Body of pancreas (tissue), 4 donors: ENCODE data around the gene AHI1. TPM values are rescaled to one million over a fixed set of nuclear protein-coding genes. Genes with fewer than 3 reads are reported as not detected.

Source experiments
- ATAC-seq: fragments of 150-250 bp; one replicate; pipeline ENCODE4 v1.9.1; 2016
- DNase-seq, 4 donors: peaks; one replicate each; pipeline ENCODE4 v3.0.0-alpha.2; 2019
- H3K27ac ChIP-seq, 4 donors: fragments of 200-600 bp; sonication (generic); 1 replicate in 3 of 4; 2 replicates in 1 of 4; pipeline versions ENCODE4 v1.5.1 to v1.6.1; 2016 to 2019; ENCODE audit warnings: mild to moderate bottlenecking in 1 of 4, mixed read lengths in 1 of 4, moderate library complexity in 1 of 4
- H3K27me3 ChIP-seq, 2 donors: fragments of 200-600 bp; sonication (generic); one replicate each; pipeline ENCODE4 v1.6.0; 2016; ENCODE audit warnings: mild to moderate bottlenecking in 1 of 2
- H3K36me3 ChIP-seq, 2 donors: fragments of 200-600 bp; sonication (generic); replicated peaks in 1 of 2; 2 replicates each; pipeline ENCODE4 v1.5.1; 2016; ENCODE audit warnings: low read depth in 2 of 2; ENCODE audit not compliant: insufficient read depth in 1 of 2
- H3K4me1 ChIP-seq: fragments of 200-600 bp; sonication (generic); one replicate; pipeline ENCODE4 v1.6.0; 2016
- H3K4me3 ChIP-seq, 2 donors: fragments of 200-600 bp; sonication (generic); 1 replicate in 1 of 2; 2 replicates in 1 of 2; pipeline ENCODE4 v1.5.1; 2016 to 2019
- H3K9me3 ChIP-seq, 3 donors: fragments of 200-600 bp; sonication (generic); 1 replicate in 2 of 3; 2 replicates in 1 of 3; pipeline ENCODE4 v1.5.1; 2016
- CTCF ChIP-seq, 7 experiments: fragments of 450-650 bp in 4 of 7; fragments of 200-600 bp in 3 of 7; sonication (generic) in 3 of 7; IDR thresholded peaks; one replicate each; pipeline ENCODE4 v1.5.1; 2016 to 2019; ENCODE audit warnings: antibody characterized with exemption in 7 of 7
- POLR2A ChIP-seq, 3 donors: fragments of 450-650 bp; IDR thresholded peaks; one replicate each; pipeline ENCODE4 v1.6.1; 2016; ENCODE audit warnings: antibody characterized with exemption in 3 of 3, mild to moderate bottlenecking in 2 of 3
- WGBS, 2 donors: methylation state at CpG; one replicate each; pipeline ENCODE4 v1.1.5; 2017; 5-methylcytosine and 5-hydroxymethylcytosine counted together
- intact Hi-C: fragments of 100-400 bp; cut with DNase I; formaldehyde crosslinking; loops from one replicate; pipeline ENCODE4 v1.15.1; 2023
- total RNA-seq, 2 donors: library from RNA; depleted of rRNA; stranded (reverse); fragments of >200 nt; gene quantifications; one replicate each; pipeline ENCODE4 v1.1.0, GENCODE V29; 2016

Gene AHI1
- total RNA-seq, 2 donors from 2014 or later: 20.2 to 107 TPM

- intact Hi-C loops: no loop called here
- 78 to 89% methylated on average over 2 of the region's 2 CpGs for WGBS, 2 donors
- Histone ChIP-seq H3K27ac (no peak overlapping the region), H3K27me3 (no peaks in the 10 kb centered on the region), H3K9me3 (no peaks in the 10 kb centered on the region), H3K36me3 (no peaks in the 10 kb centered on the region), H3K4me1 (no peaks in the 10 kb centered on the region), H3K4me3 (no peak overlapping the region)
- DNase-seq (no peak), ATAC-seq (no peak)
- TF ChIP-seq CTCF (IDR thresholded peaks at IDR 0.05) (no peak), POLR2A (IDR thresholded peaks at IDR 0.05) (no peak)
These were observed 239.7 kb downstream of the AHI1 start for GRCh38 chr6:135257631-135258405.

GRCh38 chr6:135256866-135257265 is 240.7 kb downstream of the AHI1 start:
- ATAC-seq: no peak
- WGBS, 2 donors: 72 to 77% methylated on average over 4 of the region's 4 CpGs
- TF ChIP-seq POLR2A (IDR thresholded peaks at IDR 0.05) (no peak), CTCF (IDR thresholded peaks at IDR 0.05) (no peak)

GRCh38 chr6:135254471-135254870 is 243.1 kb downstream of the AHI1 start:
- TF ChIP-seq POLR2A (IDR thresholded peaks at IDR 0.05) (no peak), CTCF (IDR thresholded peaks at IDR 0.05) (no peak)
- Histone ChIP-seq H3K4me1 (no peaks in the 10 kb centered on the region), H3K9me3 (no peaks in the 10 kb centered on the region), H3K4me3 (no peak overlapping the region), H3K36me3 (no peaks in the 10 kb centered on the region), H3K27ac (no peak overlapping the region), H3K27me3 (no peaks in the 10 kb centered on the region)
- 73 to 75% methylated on average over 1 of the region's 1 CpG for WGBS, 2 donors
- no peak for DNase-seq
- intact Hi-C loops: no loop called here
- no peak for ATAC-seq

More at GRCh38 chr6:135256866-135257265, 240.7 kb downstream of the AHI1 start:
- Histone ChIP-seq H3K27ac (no peak overlapping the region), H3K9me3 (no peaks in the 10 kb centered on the region), H3K4me1 (no peaks in the 10 kb centered on the region), H3K4me3 (no peak overlapping the region), H3K36me3 (no peaks in the 10 kb centered on the region), H3K27me3 (no peaks in the 10 kb centered on the region)
- DNase-seq: no peak
- intact Hi-C loops: no loop called here

- WGBS, 2 donors: 41 to 52% methylated on average over 8 to 13 of the region's 13 CpGs
- DNase-seq (peak in 2 of 4 donors; percentile 16 to 40), ATAC-seq (no peak)
- intact Hi-C loops: no loop called here
- no peaks in the 10 kb centered on the region for H3K9me3 ChIP-seq
- no peak overlapping the region for H3K27ac ChIP-seq
- no peaks in the 10 kb centered on the region for H3K27me3 ChIP-seq
- H3K4me1 ChIP-seq: no peaks in the 10 kb centered on the region
- TF ChIP-seq POLR2A (IDR thresholded peaks at IDR 0.05) (no peak), CTCF (IDR thresholded peaks at IDR 0.05) (no peak)
- H3K4me3 ChIP-seq: no peak overlapping the region
- no peaks in the 10 kb centered on the region for H3K36me3 ChIP-seq
These were observed 245.8 kb downstream of the AHI1 start for GRCh38 chr6:135251498-135252441.
